Measurements from ENCODE around the gene MAP2.

DNA sequence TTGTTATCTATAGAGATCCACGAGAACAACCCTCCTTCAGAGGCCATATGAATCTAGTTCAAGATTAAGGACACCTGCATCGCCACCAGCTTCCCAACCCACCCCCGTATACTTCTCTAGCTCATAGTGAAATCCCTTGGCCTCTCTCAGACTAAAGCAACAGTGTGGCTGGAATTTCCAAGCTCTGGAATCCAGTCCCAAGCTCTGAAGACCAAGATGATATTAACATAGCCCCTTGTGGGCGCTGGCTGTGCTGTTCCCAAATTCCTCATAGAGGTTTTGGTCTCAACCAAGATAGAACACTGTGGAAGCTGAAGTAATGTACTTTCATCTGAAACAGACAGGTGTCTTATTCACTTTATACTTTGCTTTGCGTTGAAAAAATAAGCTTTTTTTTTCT, 139.6 kb downstream of the MAP2 start:
- TF ChIP-seq, protein P1, sequence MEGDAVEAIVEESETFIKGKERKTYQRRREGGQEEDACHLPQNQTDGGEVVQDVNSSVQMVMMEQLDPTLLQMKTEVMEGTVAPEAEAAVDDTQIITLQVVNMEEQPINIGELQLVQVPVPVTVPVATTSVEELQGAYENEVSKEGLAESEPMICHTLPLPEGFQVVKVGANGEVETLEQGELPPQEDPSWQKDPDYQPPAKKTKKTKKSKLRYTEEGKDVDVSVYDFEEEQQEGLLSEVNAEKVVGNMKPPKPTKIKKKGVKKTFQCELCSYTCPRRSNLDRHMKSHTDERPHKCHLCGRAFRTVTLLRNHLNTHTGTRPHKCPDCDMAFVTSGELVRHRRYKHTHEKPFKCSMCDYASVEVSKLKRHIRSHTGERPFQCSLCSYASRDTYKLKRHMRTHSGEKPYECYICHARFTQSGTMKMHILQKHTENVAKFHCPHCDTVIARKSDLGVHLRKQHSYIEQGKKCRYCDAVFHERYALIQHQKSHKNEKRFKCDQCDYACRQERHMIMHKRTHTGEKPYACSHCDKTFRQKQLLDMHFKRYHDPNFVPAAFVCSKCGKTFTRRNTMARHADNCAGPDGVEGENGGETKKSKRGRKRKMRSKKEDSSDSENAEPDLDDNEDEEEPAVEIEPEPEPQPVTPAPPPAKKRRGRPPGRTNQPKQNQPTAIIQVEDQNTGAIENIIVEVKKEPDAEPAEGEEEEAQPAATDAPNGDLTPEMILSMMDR (IDR thresholded peaks at IDR 0.05): no peak
- TF ChIP-seq POLR2A (IDR thresholded peaks at IDR 0.05): no peak

All from transverse colon (tissue), 3 donors.